Peyer's patch (tissue), 4 donors: ENCODE measurements around the gene KCNE1. TPM values are rescaled to one million over a fixed set of nuclear protein-coding genes. Genes with fewer than 3 reads are reported as not detected.
"Not testable (repeated sequence)": the region's sequence is repeated elsewhere in the genome, so short reads cannot be mapped to it uniquely, and the experiment has no call there.

Experiments used
- DNase-seq, 3 donors: peaks; one replicate each; pipeline ENCODE4 v3.0.0-alpha.2; 2017 to 2019
- H3K27ac ChIP-seq, 4 donors: fragments of 200-600 bp; sonication (generic); one replicate each; pipeline ENCODE4 v1.5.1; 2016 to 2019
- H3K27me3 ChIP-seq, 2 donors: fragments of 200-600 bp; sonication (generic); one replicate each; pipeline ENCODE4 v1.5.1; 2019
- H3K36me3 ChIP-seq, 3 donors: fragments of 200-600 bp; sonication (generic); one replicate each; pipeline ENCODE4 v1.5.1; 2016 to 2019
- H3K4me1 ChIP-seq, 4 donors: fragments of 200-600 bp; sonication (generic); one replicate each; pipeline ENCODE4 v1.5.1; 2016 to 2019
- H3K4me3 ChIP-seq, 4 donors: fragments of 200-600 bp; sonication (generic); 1 replicate in 3 of 4; 2 replicates in 1 of 4; pipeline ENCODE4 v1.5.1; 2016 to 2019; ENCODE audit warnings: mild to moderate bottlenecking in 1 of 4
- H3K9me3 ChIP-seq, 4 donors: fragments of 200-600 bp; sonication (generic); one replicate each; pipeline ENCODE4 v1.5.1; 2016 to 2019; ENCODE audit warnings: mild to moderate bottlenecking in 1 of 4
- POLR2A ChIP-seq, 2 donors: fragments of 450-650 bp; IDR thresholded peaks; one replicate each; pipeline ENCODE4 v1.5.1; 2017; ENCODE audit warnings: antibody characterized with exemption in 2 of 2, mild to moderate bottlenecking in 2 of 2, moderate library complexity in 2 of 2
- total RNA-seq, 4 donors: library from RNA; depleted of rRNA; stranded (reverse); fragments of >200 nt; gene quantifications; one replicate each; pipeline ENCODE4 v1.1.0, GENCODE V29; 2016
- TF ChIP-seq, protein P1 (sequence below), 6 experiments: fragments of 450-650 bp in 4 of 6; fragments of 200-600 bp in 2 of 6; sonication (generic) in 1 of 6; IDR thresholded peaks; one replicate each; pipeline ENCODE4 v1.5.1; 2017 to 2019; ENCODE audit warnings: antibody characterized with exemption in 6 of 6, mild to moderate bottlenecking in 3 of 6, moderate library complexity in 1 of 6

KCNE1 gene
- total RNA-seq, 4 donors from 2014 or later, result 0.70 to 3.8 (median 1.7) TPM

DNA sequence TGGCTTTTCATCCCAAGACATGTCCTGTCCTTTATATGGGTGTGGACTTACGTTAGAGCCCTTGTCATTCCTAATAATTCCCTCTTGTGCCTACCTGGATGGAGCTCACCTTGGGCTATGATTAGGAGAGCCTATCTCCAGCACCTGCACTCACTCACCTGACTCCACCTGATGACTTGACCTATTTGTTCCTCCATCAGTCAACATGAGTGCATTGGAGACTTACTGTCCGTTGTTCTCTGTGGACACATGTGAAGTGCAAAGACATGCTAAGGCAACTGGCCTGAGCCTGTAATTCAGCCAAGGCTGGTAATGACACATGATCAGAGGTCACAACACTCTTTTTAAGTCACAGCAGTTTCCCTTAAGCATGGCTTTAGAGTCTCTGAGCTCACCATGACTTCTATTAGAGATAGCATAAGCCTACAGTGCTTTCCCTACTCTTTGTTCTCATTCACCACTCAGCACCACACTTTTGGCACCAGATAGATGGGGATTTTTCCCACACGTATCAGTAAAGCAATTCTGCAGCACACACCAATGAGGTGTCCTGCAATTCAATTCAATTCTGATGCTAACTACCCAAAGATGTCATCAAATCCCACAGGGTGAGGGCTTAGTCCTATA, 9.4 kb downstream of the KCNE1 start:
- Histone ChIP-seq H3K27me3 (no peaks in the 10 kb centered on the region), H3K4me1 (no peaks in the 10 kb centered on the region), H3K27ac (no peak overlapping the region), H3K4me3 (no peak overlapping the region), H3K9me3 (no peaks in the 10 kb centered on the region), H3K36me3 (no peaks in the 10 kb centered on the region)
- no peak for DNase-seq
- TF ChIP-seq, protein P1, sequence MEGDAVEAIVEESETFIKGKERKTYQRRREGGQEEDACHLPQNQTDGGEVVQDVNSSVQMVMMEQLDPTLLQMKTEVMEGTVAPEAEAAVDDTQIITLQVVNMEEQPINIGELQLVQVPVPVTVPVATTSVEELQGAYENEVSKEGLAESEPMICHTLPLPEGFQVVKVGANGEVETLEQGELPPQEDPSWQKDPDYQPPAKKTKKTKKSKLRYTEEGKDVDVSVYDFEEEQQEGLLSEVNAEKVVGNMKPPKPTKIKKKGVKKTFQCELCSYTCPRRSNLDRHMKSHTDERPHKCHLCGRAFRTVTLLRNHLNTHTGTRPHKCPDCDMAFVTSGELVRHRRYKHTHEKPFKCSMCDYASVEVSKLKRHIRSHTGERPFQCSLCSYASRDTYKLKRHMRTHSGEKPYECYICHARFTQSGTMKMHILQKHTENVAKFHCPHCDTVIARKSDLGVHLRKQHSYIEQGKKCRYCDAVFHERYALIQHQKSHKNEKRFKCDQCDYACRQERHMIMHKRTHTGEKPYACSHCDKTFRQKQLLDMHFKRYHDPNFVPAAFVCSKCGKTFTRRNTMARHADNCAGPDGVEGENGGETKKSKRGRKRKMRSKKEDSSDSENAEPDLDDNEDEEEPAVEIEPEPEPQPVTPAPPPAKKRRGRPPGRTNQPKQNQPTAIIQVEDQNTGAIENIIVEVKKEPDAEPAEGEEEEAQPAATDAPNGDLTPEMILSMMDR (IDR thresholded peaks at IDR 0.05), result no peak
- TF ChIP-seq POLR2A (IDR thresholded peaks at IDR 0.05), result no peak

DNA sequence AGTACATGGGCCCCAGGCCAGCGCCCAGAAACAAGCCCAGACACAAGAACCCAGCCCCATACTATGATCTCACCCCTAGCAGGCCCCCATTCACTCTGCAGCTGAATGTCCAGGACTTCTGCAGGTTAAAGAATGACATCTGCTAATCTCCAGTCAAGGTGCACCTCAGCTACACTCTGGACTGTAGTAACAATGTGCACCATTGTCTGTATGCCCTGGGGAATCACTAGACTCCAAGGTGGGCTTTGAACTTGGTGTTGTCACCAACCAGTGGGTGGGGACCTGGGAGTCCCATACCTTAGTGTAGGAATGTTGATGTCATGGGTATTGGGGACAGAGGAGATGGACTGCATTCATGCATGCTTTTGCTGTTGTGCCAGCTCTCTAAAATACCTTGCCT, 10.3 kb downstream of the KCNE1 start:
- H3K4me3 ChIP-seq, result no peak overlapping the region
- TF ChIP-seq POLR2A (IDR thresholded peaks at IDR 0.05), result no peak
- TF ChIP-seq, protein P1 (IDR thresholded peaks at IDR 0.05), result no peak
- H3K36me3 ChIP-seq, result no peaks in the 10 kb centered on the region
- no peaks in the 10 kb centered on the region for H3K4me1 ChIP-seq
- no peak for DNase-seq
- H3K9me3 ChIP-seq, result peaks cover 0 to 7% (median 0%) of the 10 kb centered on the region in 4 donors
- no peaks in the 10 kb centered on the region for H3K27me3 ChIP-seq
- no peak overlapping the region for H3K27ac ChIP-seq

DNA sequence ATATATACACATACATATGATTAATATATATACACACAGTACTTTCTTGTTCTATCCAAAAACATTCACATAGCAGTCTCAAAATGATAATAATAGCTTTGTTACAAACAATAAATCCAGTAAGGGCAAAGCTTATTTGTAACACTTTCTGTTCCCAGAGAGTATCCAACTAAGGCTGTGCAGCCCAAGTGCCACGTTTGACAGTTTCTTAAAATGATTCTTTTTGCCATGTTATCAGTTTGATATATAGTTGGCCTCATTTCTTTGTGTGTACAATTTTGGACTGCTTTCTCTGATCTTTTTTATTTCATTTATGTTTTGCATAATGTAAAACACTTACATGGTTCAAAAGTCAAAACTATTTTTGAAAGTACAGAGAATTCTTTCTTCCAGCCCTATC, 11.8 kb downstream of the KCNE1 start:
- TF ChIP-seq, protein P1 (IDR thresholded peaks at IDR 0.05), result no peak
- TF ChIP-seq POLR2A (IDR thresholded peaks at IDR 0.05), result no peak

DNA sequence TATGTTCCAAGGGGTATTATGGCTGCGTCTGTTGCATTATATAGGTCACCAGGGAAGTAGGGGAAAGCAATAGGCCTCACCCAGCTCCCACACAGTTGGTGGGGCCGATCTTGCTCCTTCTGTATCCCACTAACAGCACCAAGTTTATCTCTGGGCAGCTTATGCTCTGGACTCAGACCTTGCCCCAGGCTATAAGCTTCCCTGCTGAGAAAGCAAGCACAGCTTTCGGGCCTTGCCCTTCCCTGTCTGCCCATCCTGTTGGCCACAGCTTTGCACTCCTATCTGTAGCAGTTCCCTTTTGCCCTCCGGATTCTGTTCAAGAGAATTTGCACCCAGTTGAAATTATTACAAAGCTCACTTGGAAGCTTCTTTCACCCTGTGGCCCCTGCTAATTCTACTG, 12.9 kb downstream of the KCNE1 start:
- H3K4me3 ChIP-seq, result no peak overlapping the region
- H3K27me3 ChIP-seq, result no peaks in the 10 kb centered on the region
- TF ChIP-seq POLR2A (IDR thresholded peaks at IDR 0.05), result no peak
- TF ChIP-seq, protein P1 (IDR thresholded peaks at IDR 0.05), result no peak
- peaks cover 0 to 7% (median 0%) of the 10 kb centered on the region in 4 donors for H3K9me3 ChIP-seq
- H3K27ac ChIP-seq, result no peak overlapping the region
- DNase-seq, result no peak
- H3K36me3 ChIP-seq, result no peaks in the 10 kb centered on the region
- no peaks in the 10 kb centered on the region for H3K4me1 ChIP-seq

More for the DNA sequence above, 11.8 kb downstream of the KCNE1 start:
- Histone ChIP-seq H3K4me3 (no peak overlapping the region), H3K4me1 (no peaks in the 10 kb centered on the region), H3K36me3 (no peaks in the 10 kb centered on the region), H3K27ac (no peak overlapping the region), H3K27me3 (no peaks in the 10 kb centered on the region), H3K9me3 (peaks cover 0 to 7% (median 0%) of the 10 kb centered on the region in 4 donors)
- DNase-seq, result no peak

DNA sequence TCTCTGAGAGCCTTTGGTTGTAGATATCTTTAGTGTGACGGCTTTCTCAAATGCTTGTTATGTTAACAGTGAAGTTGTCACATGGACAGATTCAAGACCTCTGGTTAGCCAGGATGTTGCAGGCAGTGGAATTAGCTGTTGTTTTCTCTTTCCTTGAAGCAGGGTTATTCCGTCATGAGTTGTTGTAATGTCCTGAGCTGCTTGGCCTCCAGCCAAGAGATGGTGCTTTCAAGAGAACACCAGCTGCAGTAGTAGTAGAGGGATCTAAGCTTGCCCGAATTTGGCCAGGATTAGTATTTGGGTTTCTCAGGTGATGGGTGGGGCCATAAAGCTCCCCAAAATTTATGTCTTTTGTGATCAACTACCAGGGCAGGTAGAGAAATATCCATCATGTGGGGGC, 13.4 kb downstream of the KCNE1 start:
- Histone ChIP-seq H3K36me3 (no peaks in the 10 kb centered on the region), H3K27me3 (no peaks in the 10 kb centered on the region), H3K4me3 (no peak overlapping the region), H3K9me3 (peaks cover 0 to 7% (median 0%) of the 10 kb centered on the region in 4 donors), H3K27ac (no peak overlapping the region), H3K4me1 (no peaks in the 10 kb centered on the region)
- TF ChIP-seq, protein P1 (IDR thresholded peaks at IDR 0.05), result no peak
- TF ChIP-seq POLR2A (IDR thresholded peaks at IDR 0.05), result no peak
- no peak for DNase-seq

DNA sequence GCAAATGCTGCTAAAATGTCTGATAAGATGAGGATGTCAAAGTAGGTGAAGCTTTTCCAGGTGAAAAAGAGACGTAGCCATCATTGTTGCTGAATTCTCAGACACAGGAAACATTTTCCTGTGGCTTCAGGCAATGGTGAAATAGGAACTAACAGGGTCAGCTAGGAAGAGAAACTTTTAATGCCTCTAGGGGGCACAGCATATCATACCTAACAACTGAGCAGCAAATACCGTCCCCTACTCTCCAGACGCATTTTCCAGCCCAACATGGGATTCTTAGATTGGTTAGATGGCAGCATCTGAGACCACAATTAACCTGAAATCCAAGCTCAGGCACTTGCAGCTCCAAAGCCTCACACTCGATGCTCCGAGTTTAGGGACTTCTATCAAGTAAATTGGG, 28.2 kb downstream of the KCNE1 start:
- not testable (repeated sequence) for H3K27ac ChIP-seq, H3K27me3 ChIP-seq

DNA sequence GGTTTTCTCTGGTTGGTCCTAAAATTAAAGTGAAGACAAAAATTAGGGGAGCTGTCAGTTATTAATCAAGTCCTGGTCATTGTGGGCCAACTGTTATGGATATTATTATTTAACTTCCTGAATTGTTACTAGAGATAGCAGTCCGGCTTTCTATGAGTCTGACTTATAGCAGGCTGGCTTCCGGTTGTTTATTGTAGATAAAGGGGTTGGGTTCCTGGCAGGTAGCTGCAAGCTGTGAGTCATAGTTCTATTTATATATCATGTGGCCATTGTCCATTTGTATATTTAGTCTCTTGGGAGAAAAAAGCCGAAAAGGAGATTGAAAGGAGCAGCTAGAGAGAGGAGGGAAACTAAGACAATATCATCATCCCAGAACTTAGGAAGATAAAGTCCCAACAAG, 28.6 kb downstream of the KCNE1 start:
- H3K27me3 ChIP-seq, H3K36me3 ChIP-seq, H3K4me3 ChIP-seq, H3K9me3 ChIP-seq, H3K27ac ChIP-seq, DNase-seq, H3K4me1 ChIP-seq: not testable (repeated sequence)

More for the DNA sequence above, 28.2 kb downstream of the KCNE1 start:
- H3K4me3 ChIP-seq, H3K9me3 ChIP-seq, H3K36me3 ChIP-seq, H3K4me1 ChIP-seq, DNase-seq: not testable (repeated sequence)

DNA sequence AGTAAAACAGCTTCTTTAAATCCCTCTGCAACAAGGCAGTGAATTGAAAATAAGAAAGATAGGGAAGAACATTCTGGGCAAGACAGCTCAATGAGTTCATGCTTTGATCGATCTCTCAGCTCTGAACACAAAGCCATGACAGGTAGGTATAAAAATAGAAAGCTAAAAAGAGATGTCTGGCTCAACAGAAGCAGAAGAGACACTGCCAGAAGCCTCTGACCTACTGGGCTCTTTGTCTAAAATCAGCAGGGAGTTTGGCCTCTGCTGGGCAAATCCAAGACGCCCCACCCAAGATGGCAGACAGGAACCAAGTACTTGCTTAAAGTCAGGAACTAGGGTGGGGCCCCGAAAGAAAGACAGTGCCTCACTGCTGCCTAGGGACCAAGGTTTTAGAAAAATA, 44.7 kb downstream of the KCNE1 start:
- H3K36me3 ChIP-seq, H3K9me3 ChIP-seq, H3K4me1 ChIP-seq, H3K4me3 ChIP-seq, H3K27me3 ChIP-seq, H3K27ac ChIP-seq, DNase-seq: not testable (repeated sequence)

DNA sequence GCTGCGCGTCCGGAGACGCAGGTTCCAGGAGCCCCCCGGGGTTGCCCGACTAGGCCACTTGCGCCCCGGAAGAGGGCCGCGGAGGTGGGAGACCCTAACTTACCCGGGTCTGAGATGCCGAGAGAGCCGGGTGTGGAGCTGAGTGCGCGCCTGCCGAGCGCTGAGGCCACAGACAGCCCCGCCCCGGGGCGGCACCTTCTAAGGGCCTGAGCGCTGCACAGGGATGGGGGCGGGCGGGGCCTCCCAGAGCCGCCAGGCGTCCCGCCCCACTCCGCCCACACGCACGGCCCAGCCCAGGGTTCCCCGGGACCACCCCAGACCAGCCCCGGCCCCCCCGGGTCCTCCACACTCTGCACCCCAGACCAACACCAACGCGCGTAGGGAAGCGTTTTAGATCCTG, 52.6 kb downstream of the KCNE1 start:
- H3K27me3 ChIP-seq, result not testable (repeated sequence)

DNA sequence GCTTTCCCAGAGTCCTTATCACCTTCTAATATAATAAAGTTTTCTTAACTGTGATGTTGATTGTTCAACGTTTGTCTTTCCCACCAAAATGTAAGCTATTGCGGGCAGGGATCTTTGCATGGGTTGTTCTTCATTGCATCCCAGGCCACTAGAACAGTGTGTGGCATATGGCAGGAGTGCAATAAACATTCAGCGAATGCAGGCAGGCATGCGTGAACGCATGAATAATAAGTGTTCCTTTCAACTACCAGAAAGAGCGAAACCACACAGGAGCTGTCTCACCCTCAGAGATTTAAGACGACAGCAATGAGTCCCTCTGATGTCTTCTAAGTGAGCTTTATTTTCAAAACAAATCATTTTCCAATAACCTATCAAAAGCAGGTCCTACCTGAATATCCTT, 53.7 kb downstream of the KCNE1 start:
- H3K9me3 ChIP-seq, H3K36me3 ChIP-seq, DNase-seq, H3K4me3 ChIP-seq, H3K27ac ChIP-seq, H3K27me3 ChIP-seq, H3K4me1 ChIP-seq: not testable (repeated sequence)

More for the DNA sequence above, 52.6 kb downstream of the KCNE1 start:
- H3K27ac ChIP-seq, H3K4me1 ChIP-seq, H3K36me3 ChIP-seq, DNase-seq, H3K4me3 ChIP-seq, H3K9me3 ChIP-seq: not testable (repeated sequence)
